Type B pancreatic cell (in vitro differentiated cells): ENCODE results near the gene FOXD1. TPM values are rescaled to one million over a fixed set of nuclear protein-coding genes. Genes with fewer than 3 reads are reported as not detected.
"Not testable (repeated sequence)": the region's sequence is repeated elsewhere in the genome, so short reads cannot be mapped to it uniquely, and the experiment has no call there.

Experiments
- DNase-seq: peaks from one replicate; pipeline ENCODE4 v3.0.0; 2021; ENCODE audit warnings: mixed read lengths; ENCODE audit not compliant: unreplicated experiment; ENCODE audit errors: extremely low spot score
- H3K27ac Mint-ChIP-seq: 2 replicates; pipeline ENCODE4 v1.8.0; 2021; ENCODE audit warnings: mild to moderate bottlenecking, mixed read lengths
- H3K27me3 Mint-ChIP-seq: 2 replicates; pipeline ENCODE4 v1.8.0; 2021; ENCODE audit warnings: mixed read lengths
- H3K36me3 Mint-ChIP-seq: 2 replicates; pipeline ENCODE4 v1.8.0; 2021; ENCODE audit warnings: mixed read lengths
- H3K4me1 Mint-ChIP-seq: one replicate; pipeline ENCODE4 v1.8.0; 2021; ENCODE audit warnings: mixed read lengths; ENCODE audit not compliant: unreplicated experiment
- H3K4me3 Mint-ChIP-seq: 2 replicates; pipeline ENCODE4 v1.8.0; 2021; ENCODE audit warnings: mild to moderate bottlenecking, mixed read lengths
- H3K9me3 Mint-ChIP-seq: 2 replicates; pipeline ENCODE4 v1.8.0; 2021; ENCODE audit warnings: mixed read lengths
- CTCF ChIP-seq: fragments of 200-600 bp; sonication (generic); conservative IDR thresholded peaks from 2 replicates; pipeline ENCODE4 v1.5.0; 2021; ENCODE audit warnings: antibody characterized with exemption, mild to moderate bottlenecking
- total RNA-seq: library from RNA; stranded (reverse); gene quantifications from 2 replicates; pipeline ENCODE4 v1.2.1, GENCODE V29; 2021; ENCODE audit warnings: low replicate concordance

The FOXD1 gene
- total RNA-seq, 1 donor from 2014 or later = 15.9 TPM

GRCh38 chr5:73493421-73493820, 44.8 kb upstream of the FOXD1 start:
- Mint-ChIP-seq H3K27ac (no peak overlapping the region), H3K4me1 (peaks cover 8% of the 10 kb centered on the region), H3K9me3 (peaks cover 5% of the 10 kb centered on the region), H3K36me3 (no peaks in the 10 kb centered on the region), H3K4me3 (no peak overlapping the region), H3K27me3 (peaks cover 10% of the 10 kb centered on the region)
- TF ChIP-seq CTCF = no peak
- DNase-seq = no peak

GRCh38 chr5:73491155-73491554, 42.6 kb upstream of the FOXD1 start:
- Mint-ChIP-seq H3K4me3 (no peak overlapping the region), H3K9me3 (no peaks in the 10 kb centered on the region), H3K27me3 (peaks cover 23% of the 10 kb centered on the region), H3K27ac (no peak overlapping the region), H3K4me1 (no peaks in the 10 kb centered on the region), H3K36me3 (no peaks in the 10 kb centered on the region)
- DNase-seq = no peak
- no peak for TF ChIP-seq CTCF

GRCh38 chr5:73490088-73490487, 41.5 kb upstream of the FOXD1 start:
- H3K27me3 Mint-ChIP-seq = peaks cover 30% of the 10 kb centered on the region
- TF ChIP-seq CTCF = no peak
- H3K9me3 Mint-ChIP-seq = no peaks in the 10 kb centered on the region
- H3K4me3 Mint-ChIP-seq = no peak overlapping the region
- no peak overlapping the region for H3K27ac Mint-ChIP-seq
- no peak for DNase-seq
- no peaks in the 10 kb centered on the region for H3K4me1 Mint-ChIP-seq
- H3K36me3 Mint-ChIP-seq = no peaks in the 10 kb centered on the region

- Mint-ChIP-seq H3K27ac (no peak overlapping the region), H3K4me3 (no peak overlapping the region)
- no peak for TF ChIP-seq CTCF
Observed at GRCh38 chr5:73488806-73489205, 40.2 kb upstream of the FOXD1 start.

GRCh38 chr5:73487815-73488214, 39.2 kb upstream of the FOXD1 start:
- Mint-ChIP-seq H3K4me1 (no peaks in the 10 kb centered on the region), H3K27ac (no peak overlapping the region), H3K36me3 (no peaks in the 10 kb centered on the region), H3K9me3 (no peaks in the 10 kb centered on the region), H3K4me3 (no peak overlapping the region), H3K27me3 (peaks cover 34% of the 10 kb centered on the region)
- no peak for DNase-seq
- no peak for TF ChIP-seq CTCF

More at GRCh38 chr5:73488806-73489205, 40.2 kb upstream of the FOXD1 start:
- DNase-seq = no peak
- Mint-ChIP-seq H3K4me1 (no peaks in the 10 kb centered on the region), H3K9me3 (no peaks in the 10 kb centered on the region), H3K36me3 (no peaks in the 10 kb centered on the region), H3K27me3 (peaks cover 30% of the 10 kb centered on the region)

GRCh38 chr5:73487257-73487656, 38.7 kb upstream of the FOXD1 start:
- DNase-seq, H3K27ac Mint-ChIP-seq, H3K9me3 Mint-ChIP-seq, H3K36me3 Mint-ChIP-seq, H3K4me3 Mint-ChIP-seq, H3K4me1 Mint-ChIP-seq: not testable (repeated sequence)
- H3K27me3 Mint-ChIP-seq = peaks cover 34% of the 10 kb centered on the region
